Calu3 (cell line): ENCODE results near the gene ASXL1. TPM values are rescaled to one million over a fixed set of nuclear protein-coding genes. Genes with fewer than 3 reads are reported as not detected.
A peak's percentile ranks its signal among the peaks of the same experiment; 100 is the strongest.

ENCODE experiments used
- BruUV-seq: library from RNA; stranded (reverse); fragments of 400-500 nt; replicated peaks from 2 replicates; lab custom pipeline; 2021; lab: Mats Ljungman, UMichigan
- CTCF ChIA-PET: fragments of 300-600 bp; sonication (Branson Sonifier 250); formaldehyde crosslinking; loops from one replicate; lab custom pipeline; 2022; ENCODE audit warnings: antibody characterized with exemption; lab: Charles Lee
- DNase-seq: peaks from one replicate; pipeline ENCODE4 v3.0.0; 2022
- H3K27ac Mint-ChIP-seq: one replicate; pipeline ENCODE4 v1.8.0; 2022; ENCODE audit warnings: mixed read lengths; ENCODE audit not compliant: unreplicated experiment
- H3K27me3 Mint-ChIP-seq: one replicate; pipeline ENCODE4 v1.8.0; 2022; ENCODE audit warnings: mixed read lengths; ENCODE audit not compliant: unreplicated experiment
- H3K36me3 Mint-ChIP-seq: one replicate; pipeline ENCODE4 v1.8.0; 2022; ENCODE audit warnings: mild to moderate bottlenecking, moderate library complexity, mixed read lengths; ENCODE audit not compliant: insufficient read depth, unreplicated experiment
- H3K4me1 Mint-ChIP-seq: one replicate; pipeline ENCODE4 v1.8.0; 2022; ENCODE audit warnings: mild to moderate bottlenecking, low read depth, mixed read lengths; ENCODE audit not compliant: unreplicated experiment
- H3K4me3 Mint-ChIP-seq: one replicate; pipeline ENCODE4 v1.8.0; 2022; ENCODE audit warnings: mild to moderate bottlenecking, low read depth, moderate library complexity, mixed read lengths; ENCODE audit not compliant: unreplicated experiment
- H3K9me3 Mint-ChIP-seq: one replicate; pipeline ENCODE4 v1.8.0; 2022; ENCODE audit warnings: low read depth, mixed read lengths; ENCODE audit not compliant: unreplicated experiment
- CTCF ChIP-seq: fragments of 200-600 bp; IDR thresholded peaks from one replicate; pipeline ENCODE4 v1.8.0; 2022; ENCODE audit warnings: antibody characterized with exemption; ENCODE audit not compliant: unreplicated experiment
- intact Hi-C: fragments of 100-400 bp; cut with micrococcal nuclease; formaldehyde crosslinking; loops from one replicate; pipeline ENCODE4 v1.10.0; 2022; ENCODE audit not compliant: unreplicated experiment
- total RNA-seq: library from RNA; stranded (reverse); gene quantifications from 2 replicates; pipeline ENCODE4 v1.2.3, GENCODE V29; 2022

The ASXL1 gene
- total RNA-seq, 1 experiment from 2014 or later: 120 TPM

GRCh38 chr20:32451340-32451681 is 93.2 kb downstream of the ASXL1 start:
- Mint-ChIP-seq H3K9me3 (no peaks in the 10 kb centered on the region), H3K27ac (no peak overlapping the region), H3K36me3 (peaks cover 77% of the 10 kb centered on the region), H3K4me1 (no peaks in the 10 kb centered on the region), H3K4me3 (no peak overlapping the region), H3K27me3 (no peaks in the 10 kb centered on the region)
- CTCF ChIA-PET: interaction anchor here (0.6 to 1.6 kb wide), 2 partner anchors 32 to 33 kb away, joined by 4 to 7 read pairs; no protein-coding TSS in a partner anchor
- TF ChIP-seq CTCF: no peak
- no TSS peak for BruUV-seq
- intact Hi-C loops: no loop called here
- DNase-seq: no peak

GRCh38 chr20:32451682-32452461 is 93.7 kb downstream of the ASXL1 start:
- DNase-seq: no peak
- Mint-ChIP-seq H3K27ac (no peak overlapping the region), H3K4me1 (no peaks in the 10 kb centered on the region), H3K9me3 (no peaks in the 10 kb centered on the region), H3K27me3 (no peaks in the 10 kb centered on the region), H3K4me3 (no peak overlapping the region), H3K36me3 (peaks cover 72% of the 10 kb centered on the region)
- CTCF ChIA-PET: interaction anchor here (1.6 kb wide), 1 partner anchor 33 kb away, joined by 7 read pairs; no protein-coding TSS in a partner anchor
- peak; percentile 25 for TF ChIP-seq CTCF
- BruUV-seq: no TSS peak
- intact Hi-C loops: no loop called here

GRCh38 chr20:32452776-32453466 is 94.8 kb downstream of the ASXL1 start:
- TF ChIP-seq CTCF: no peak
- Mint-ChIP-seq H3K27me3 (no peaks in the 10 kb centered on the region), H3K9me3 (no peaks in the 10 kb centered on the region), H3K36me3 (peaks cover 68% of the 10 kb centered on the region), H3K27ac (no peak overlapping the region), H3K4me1 (no peaks in the 10 kb centered on the region), H3K4me3 (no peak overlapping the region)
- no peak for DNase-seq
- CTCF ChIA-PET: no interaction called here
- BruUV-seq: no TSS peak
- intact Hi-C loops: no loop called here

GRCh38 chr20:32453467-32454163 is 95.5 kb downstream of the ASXL1 start:
- H3K27ac Mint-ChIP-seq: no peak overlapping the region
- peaks cover 73% of the 10 kb centered on the region for H3K36me3 Mint-ChIP-seq
- no peak overlapping the region for H3K4me3 Mint-ChIP-seq
- CTCF ChIA-PET: interaction anchor here (0.6 kb wide), 3 partner anchors 24 to 213 kb away, joined by 4 to 7 read pairs (median 4); no protein-coding TSS in a partner anchor
- no peak for TF ChIP-seq CTCF
- H3K4me1 Mint-ChIP-seq: no peaks in the 10 kb centered on the region
- intact Hi-C loops: no loop called here
- no TSS peak for BruUV-seq
- no peak for DNase-seq
- no peaks in the 10 kb centered on the region for H3K9me3 Mint-ChIP-seq
- H3K27me3 Mint-ChIP-seq: no peaks in the 10 kb centered on the region
